Omental fat pad (tissue), 4 donors: Measurements from ENCODE around the gene TRABD2B. TPM values are rescaled to one million over a fixed set of nuclear protein-coding genes. Genes with fewer than 3 reads are reported as not detected.

Experiments used
- ATAC-seq: fragments of 150-250 bp; one replicate; pipeline ENCODE4 v1.9.1; 2016; ENCODE audit warnings: mild to moderate bottlenecking, moderate library complexity; ENCODE audit not compliant: low FRiP score
- DNase-seq: peaks from one replicate; pipeline ENCODE4 v3.0.0-alpha.2; 2019; ENCODE audit warnings: low spot score
- CTCF ChIP-seq, 3 donors: fragments of 450-650 bp; IDR thresholded peaks; one replicate each; pipeline ENCODE4 v1.5.1; 2016 to 2017; ENCODE audit warnings: antibody characterized with exemption in 3 of 3, mild to moderate bottlenecking in 3 of 3, moderate library complexity in 2 of 3
- total RNA-seq, 4 donors: library from RNA; depleted of rRNA; stranded (reverse); fragments of >200 nt; gene quantifications; one replicate each; pipeline ENCODE4 v1.1.0, GENCODE V29; 2016

TRABD2B gene
- total RNA-seq, 4 donors from 2014 or later, result 0.82 to 3.0 (median 1.8) TPM

GRCh38 chr1:47872886-47873285 lies 124.3 kb downstream of the TRABD2B start:
- ATAC-seq, result no peak
- no peak for TF ChIP-seq CTCF (IDR thresholded peaks at IDR 0.05)
- DNase-seq, result no peak

GRCh38 chr1:47871799-47872353 lies 125.3 kb downstream of the TRABD2B start:
- DNase-seq, result no peak
- ATAC-seq, result no peak

GRCh38 chr1:47870946-47871676 lies 126.1 kb downstream of the TRABD2B start:
- no peak for TF ChIP-seq CTCF (IDR thresholded peaks at IDR 0.05)
- no peak for ATAC-seq

More at GRCh38 chr1:47871799-47872353, 125.3 kb downstream of the TRABD2B start:
- no peak for TF ChIP-seq CTCF (IDR thresholded peaks at IDR 0.05)

GRCh38 chr1:47870480-47870879 lies 126.7 kb downstream of the TRABD2B start:
- no peak for DNase-seq
- no peak for TF ChIP-seq CTCF (IDR thresholded peaks at IDR 0.05)
- ATAC-seq, result no peak

More at GRCh38 chr1:47870946-47871676, 126.1 kb downstream of the TRABD2B start:
- DNase-seq, result no peak

GRCh38 chr1:47868348-47868676 lies 128.9 kb downstream of the TRABD2B start:
- ATAC-seq (no peak), DNase-seq (no peak)
- TF ChIP-seq CTCF (IDR thresholded peaks at IDR 0.05), result no peak

- no peak for ATAC-seq
- TF ChIP-seq CTCF (IDR thresholded peaks at IDR 0.05), result no peak
These were observed 129.5 kb downstream of the TRABD2B start for GRCh38 chr1:47867438-47868347.

More at GRCh38 chr1:47867438-47868347, 129.5 kb downstream of the TRABD2B start:
- no peak for DNase-seq
